Kidney epithelial cell (primary cell): ENCODE data around the gene TCL1A. TPM values are rescaled to one million over a fixed set of nuclear protein-coding genes. Genes with fewer than 3 reads are reported as not detected.

Experiments
- DNase-seq: peaks from one replicate; pipeline ENCODE4 v3.0.0-alpha.2; 2010; ENCODE audit warnings: low read depth
- H3K27me3 ChIP-seq: 2 replicates; pipeline ENCODE4 v1.6.0; 2011; ENCODE audit warnings: low read length; ENCODE audit not compliant: control insufficient read depth, insufficient read depth
- H3K36me3 ChIP-seq: 2 replicates; pipeline ENCODE4 v1.5.1; 2011; ENCODE audit warnings: low read length; ENCODE audit not compliant: control insufficient read depth, insufficient read depth
- H3K4me3 ChIP-seq: 2 replicates; pipeline ENCODE4 v1.5.1; 2011; ENCODE audit warnings: low read depth, mild to moderate bottlenecking, control low read depth, low read length
- total RNA-seq: library from RNA; depleted of rRNA; stranded (reverse); fragments of >200 nt; gene quantifications from 2 replicates; pipeline ENCODE4 v1.2.3, GENCODE V29; 2015
- TF ChIP-seq, protein P1 (sequence below): IDR thresholded peaks from 2 replicates; pipeline ENCODE4 v1.5.1; 2011; ENCODE audit warnings: mild to moderate bottlenecking, moderate library complexity, low read length, control low read depth, inconsistent platforms; ENCODE audit not compliant: insufficient read depth, poor library complexity, severe bottlenecking

The TCL1A gene
- total RNA-seq, 1 donor from 2014 or later = not detected

DNA sequence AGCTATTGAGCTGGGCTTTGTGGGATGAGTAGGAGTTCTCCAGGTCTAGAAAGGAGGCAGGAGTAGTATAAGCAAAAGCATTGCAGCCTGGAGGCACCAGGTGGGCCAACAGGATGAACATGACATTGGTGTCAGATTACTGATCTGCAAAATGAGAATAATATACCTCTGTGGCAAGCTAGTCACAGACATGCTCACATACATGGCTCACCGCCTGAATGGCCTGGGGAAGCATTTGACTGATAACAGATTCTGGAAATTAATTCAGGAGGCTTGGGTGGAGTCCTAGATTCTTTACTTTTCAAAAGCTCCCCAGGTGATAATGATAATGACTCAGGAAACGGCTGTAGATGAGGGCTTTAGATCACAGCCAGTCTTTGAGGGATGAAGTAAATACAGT is 27.0 kb downstream of the TCL1A start:
- Histone ChIP-seq H3K27me3 (no peaks in the 10 kb centered on the region), H3K36me3 (no peaks in the 10 kb centered on the region), H3K4me3 (no peak overlapping the region)
- TF ChIP-seq, protein P1, sequence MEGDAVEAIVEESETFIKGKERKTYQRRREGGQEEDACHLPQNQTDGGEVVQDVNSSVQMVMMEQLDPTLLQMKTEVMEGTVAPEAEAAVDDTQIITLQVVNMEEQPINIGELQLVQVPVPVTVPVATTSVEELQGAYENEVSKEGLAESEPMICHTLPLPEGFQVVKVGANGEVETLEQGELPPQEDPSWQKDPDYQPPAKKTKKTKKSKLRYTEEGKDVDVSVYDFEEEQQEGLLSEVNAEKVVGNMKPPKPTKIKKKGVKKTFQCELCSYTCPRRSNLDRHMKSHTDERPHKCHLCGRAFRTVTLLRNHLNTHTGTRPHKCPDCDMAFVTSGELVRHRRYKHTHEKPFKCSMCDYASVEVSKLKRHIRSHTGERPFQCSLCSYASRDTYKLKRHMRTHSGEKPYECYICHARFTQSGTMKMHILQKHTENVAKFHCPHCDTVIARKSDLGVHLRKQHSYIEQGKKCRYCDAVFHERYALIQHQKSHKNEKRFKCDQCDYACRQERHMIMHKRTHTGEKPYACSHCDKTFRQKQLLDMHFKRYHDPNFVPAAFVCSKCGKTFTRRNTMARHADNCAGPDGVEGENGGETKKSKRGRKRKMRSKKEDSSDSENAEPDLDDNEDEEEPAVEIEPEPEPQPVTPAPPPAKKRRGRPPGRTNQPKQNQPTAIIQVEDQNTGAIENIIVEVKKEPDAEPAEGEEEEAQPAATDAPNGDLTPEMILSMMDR = no peak
- no peak for DNase-seq

DNA sequence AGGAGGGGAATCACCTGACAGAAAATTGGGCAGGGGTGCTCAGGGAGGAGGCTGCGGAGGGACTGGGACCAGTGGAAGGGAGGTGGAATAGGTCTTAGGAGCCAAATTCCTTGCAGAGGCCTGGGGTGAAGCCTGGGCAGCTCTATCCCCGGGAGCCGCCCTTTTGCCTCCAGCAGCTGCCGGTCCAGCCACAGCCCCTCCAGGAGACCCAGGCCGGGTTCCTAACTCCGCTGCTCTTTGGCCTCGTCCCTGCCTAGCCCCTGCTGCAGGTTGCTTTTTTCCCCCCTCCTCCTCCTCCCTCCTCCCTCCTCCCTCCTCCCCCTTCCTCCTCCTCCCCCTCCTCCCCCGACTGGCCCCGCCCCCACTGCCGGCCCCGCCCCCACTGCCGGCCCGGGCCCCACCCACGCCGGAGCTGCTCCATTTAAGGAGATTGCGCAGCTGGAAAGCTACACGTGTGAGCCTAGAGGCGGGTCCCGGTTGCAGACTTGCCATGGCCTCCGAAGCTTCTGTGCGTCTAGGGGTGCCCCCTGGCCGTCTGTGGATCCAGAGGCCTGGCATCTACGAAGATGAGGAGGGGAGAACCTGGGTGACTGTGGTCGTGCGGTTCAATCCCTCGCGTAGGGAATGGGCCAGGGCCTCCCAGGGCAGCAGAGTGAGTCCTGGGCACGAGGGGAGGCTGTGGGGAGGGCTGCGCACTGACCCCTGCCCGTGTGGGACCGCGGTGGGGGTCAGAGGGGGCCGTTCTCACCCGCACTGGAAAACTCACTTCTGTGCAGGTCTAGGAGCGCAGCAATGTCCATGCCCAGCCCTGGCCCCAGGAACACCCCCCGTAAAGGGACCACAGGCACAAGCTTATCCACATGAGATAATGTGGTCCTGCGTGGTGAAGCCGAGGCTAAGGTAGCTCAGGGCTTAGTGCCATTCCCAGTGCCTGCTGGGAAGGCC is 27.7 kb downstream of the TCL1A start, which contains the start of gene TCL1B:
Gene TCL1B, plus strand, starts transcription at position 449 of the 945 bp plus-strand sequence. Its CDS starts 42 bp downstream, at position 491.
- H3K27me3 ChIP-seq = no peaks in the 10 kb centered on the region
- TF ChIP-seq, protein P1 = no peak
- H3K4me3 ChIP-seq = no peak within 1 kb of the TSS
- DNase-seq = no peak
- H3K36me3 ChIP-seq = no peaks in the 10 kb centered on the region

DNA sequence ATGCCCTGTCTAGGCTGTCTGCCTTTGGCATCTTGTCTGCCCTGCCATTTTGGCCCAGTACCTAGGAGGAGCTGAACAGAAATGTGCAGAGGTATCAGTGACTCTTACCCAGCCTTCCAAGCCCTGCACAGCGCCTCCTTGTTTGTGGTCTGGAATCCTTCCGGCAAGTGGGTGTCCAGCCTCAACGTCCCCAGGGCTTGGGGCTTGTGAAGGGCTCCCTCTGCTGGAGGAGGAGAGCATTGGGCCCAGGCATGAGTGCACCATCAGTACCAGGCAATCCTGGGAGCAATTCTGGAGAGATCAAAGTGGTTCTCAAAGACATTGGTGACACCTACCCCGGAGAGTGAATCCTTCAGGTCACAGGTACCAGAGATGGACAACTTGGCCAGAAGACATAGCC is 30.1 kb downstream of the TCL1A start:
- H3K4me3 ChIP-seq = no peak overlapping the region
- TF ChIP-seq, protein P1 = peak; percentile 25
- no peaks in the 10 kb centered on the region for H3K36me3 ChIP-seq
- no peak for DNase-seq
- no peaks in the 10 kb centered on the region for H3K27me3 ChIP-seq

DNA sequence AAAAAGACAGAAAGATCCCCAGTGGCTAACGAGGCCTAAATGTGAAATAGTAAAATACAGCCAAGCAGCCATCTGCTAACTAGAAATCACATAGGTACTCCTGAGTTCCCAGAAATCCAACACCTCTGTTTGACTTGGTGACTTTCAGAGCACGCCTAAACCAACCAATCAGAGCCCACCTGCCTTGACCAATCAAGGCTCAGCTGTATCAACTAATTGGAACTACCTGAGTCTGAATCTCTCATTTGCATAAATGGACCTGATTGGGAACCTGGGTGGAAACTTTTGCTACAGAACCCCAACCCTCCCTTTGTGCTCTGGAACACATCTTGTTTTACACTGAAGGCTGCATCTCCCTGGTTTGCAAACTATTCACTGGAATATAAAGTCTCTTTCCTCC is 32.8 kb downstream of the TCL1A start:
- H3K36me3 ChIP-seq = no peaks in the 10 kb centered on the region
- TF ChIP-seq, protein P1 = no peak
- H3K27me3 ChIP-seq = no peaks in the 10 kb centered on the region
- DNase-seq = no peak
- no peak overlapping the region for H3K4me3 ChIP-seq

DNA sequence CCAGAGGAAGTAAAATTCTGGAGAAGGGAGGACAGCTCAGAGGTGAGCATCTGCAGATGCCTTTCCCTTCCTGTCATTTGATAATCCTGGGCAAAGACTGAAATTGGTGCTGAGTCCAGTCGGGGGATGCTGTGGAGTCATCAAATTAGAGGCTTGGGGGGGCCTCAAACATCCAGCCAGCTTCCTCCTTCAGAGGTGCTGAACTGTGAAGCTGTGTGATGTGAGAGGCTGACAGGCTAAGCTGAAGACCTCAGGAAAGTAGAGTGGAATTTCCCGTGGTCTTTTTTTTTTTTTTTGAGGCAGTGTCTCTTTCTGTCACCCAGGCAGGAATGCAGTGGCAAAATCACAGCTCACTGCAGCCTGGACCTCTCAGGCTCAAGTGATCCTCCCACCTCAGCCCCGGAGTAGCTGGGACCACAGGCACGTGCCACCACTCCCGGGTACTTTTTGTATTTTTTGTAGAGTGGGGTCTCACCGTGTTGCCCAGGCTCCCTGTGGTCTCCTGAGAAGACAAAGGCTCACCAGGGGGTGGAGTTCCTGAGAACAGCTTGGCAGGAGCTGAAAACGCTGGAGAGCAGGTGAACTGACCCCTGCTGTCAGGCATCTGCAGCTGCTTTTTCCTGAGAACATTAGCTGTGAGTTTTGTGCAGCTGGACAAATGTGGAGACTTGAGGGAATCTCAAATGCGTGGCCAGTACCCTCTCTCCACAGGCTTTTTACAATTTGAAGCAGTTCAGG is 33.8 kb downstream of the TCL1A start:
- TF ChIP-seq, protein P1 = peak; percentile 24
- H3K27me3 ChIP-seq = no peaks in the 10 kb centered on the region
- no peak overlapping the region for H3K4me3 ChIP-seq
- H3K36me3 ChIP-seq = no peaks in the 10 kb centered on the region
- DNase-seq = no peak
